Testis (tissue), 3 donors: ENCODE data around the gene DDIAS. TPM values are rescaled to one million over a fixed set of nuclear protein-coding genes. Genes with fewer than 3 reads are reported as not detected.
"Not testable (repeated sequence)": the region's sequence is repeated elsewhere in the genome, so short reads cannot be mapped to it uniquely, and the experiment has no call there.

Experiments
- DNase-seq: peaks from one replicate; pipeline ENCODE4 v3.0.0-alpha.2; 2019
- H3K27ac ChIP-seq, 2 donors: fragments of 200-600 bp; sonication (generic); one replicate each; pipeline ENCODE4 v1.5.1; 2019
- H3K27me3 ChIP-seq: fragments of 200-600 bp; sonication (generic); one replicate; pipeline ENCODE4 v1.5.1; 2019
- H3K36me3 ChIP-seq: fragments of 200-600 bp; sonication (generic); one replicate; pipeline ENCODE4 v1.5.1; 2017; ENCODE audit warnings: low read depth; ENCODE audit errors: missing control alignments
- H3K4me1 ChIP-seq: fragments of 200-600 bp; sonication (generic); one replicate; pipeline ENCODE4 v1.5.1; 2019
- H3K4me3 ChIP-seq, 2 donors: fragments of 200-600 bp; sonication (generic); one replicate each; pipeline ENCODE4 v1.5.1; 2017 to 2019
- H3K9me3 ChIP-seq: fragments of 200-600 bp; sonication (generic); one replicate; pipeline ENCODE4 v1.5.1; 2017
- CTCF ChIP-seq, 3 experiments: fragments of 450-650 bp in 2 of 3; fragments of 200-600 bp in 1 of 3; sonication (generic) in 1 of 3; IDR thresholded peaks; one replicate each; pipeline ENCODE4 v1.5.1; 2016 to 2019; ENCODE audit warnings: antibody characterized with exemption in 3 of 3, mild to moderate bottlenecking in 2 of 3, moderate library complexity in 1 of 3
- POLR2A ChIP-seq: fragments of 450-650 bp; IDR thresholded peaks from one replicate; pipeline ENCODE4 v1.6.1; 2017; ENCODE audit warnings: antibody characterized with exemption, mild to moderate bottlenecking, moderate library complexity
- WGBS, 2 donors: methylation state at CpG; one replicate each; pipeline ENCODE4 v1.1.5; 2018; 5-methylcytosine and 5-hydroxymethylcytosine counted together
- intact Hi-C: fragments of 100-400 bp; cut with DNase I; formaldehyde crosslinking; loops from one replicate; pipeline ENCODE4 v1.15.1; 2023; ENCODE audit warnings: low total_unique reads
- polyA plus RNA-seq: library from polyadenylated mRNA; stranded (reverse); fragments of 350-450 nt; fragmentation: Illumina TruSeq; extraction: RNeasy Lipid Tissue Mini Kit (QIAGEN cat#74804); gene quantifications from one replicate; pipeline ENCODE4 v1.2.3, GENCODE V29; 2014; ENCODE audit warnings: low read depth, low replicate concordance; ENCODE audit not compliant: insufficient read depth
- total RNA-seq, 2 donors: library from RNA; depleted of rRNA; stranded (reverse); fragments of >200 nt; gene quantifications; one replicate each; pipeline ENCODE4 v1.2.3, GENCODE V29; 2016

DDIAS gene
- total and polyA plus RNA-seq, 3 donors from 2014 or later, result 11.8 to 14.6 (median 13.4) TPM

- H3K9me3 ChIP-seq, result no peaks in the 10 kb centered on the region
- DNase-seq, result no peak
- TF ChIP-seq CTCF (IDR thresholded peaks at IDR 0.05) (no peak), POLR2A (no peak)
- intact Hi-C loops, result no loop called here
- H3K36me3 ChIP-seq, result no peaks in the 10 kb centered on the region
- H3K4me3 ChIP-seq, result no peak overlapping the region
- H3K27me3 ChIP-seq, result no peaks in the 10 kb centered on the region
- no peak overlapping the region for H3K27ac ChIP-seq
- H3K4me1 ChIP-seq, result no peaks in the 10 kb centered on the region
Observed at GRCh38 chr11:82945682-82946081, 44.1 kb downstream of the DDIAS start.

- TF ChIP-seq CTCF (IDR thresholded peaks at IDR 0.05), result no peak
- TF ChIP-seq POLR2A, result no peak
- Histone ChIP-seq H3K4me1 (no peaks in the 10 kb centered on the region), H3K4me3 (no peak overlapping the region), H3K9me3 (no peaks in the 10 kb centered on the region), H3K27ac (no peak overlapping the region), H3K27me3 (no peaks in the 10 kb centered on the region), H3K36me3 (no peaks in the 10 kb centered on the region)
- intact Hi-C loops, result no loop called here
- no peak for DNase-seq
Observed at GRCh38 chr11:82949352-82949751, 47.8 kb downstream of the DDIAS start.

- H3K27me3 ChIP-seq, H3K36me3 ChIP-seq, H3K4me3 ChIP-seq, DNase-seq, H3K4me1 ChIP-seq, intact Hi-C loops, H3K9me3 ChIP-seq, H3K27ac ChIP-seq: not testable (repeated sequence)
- WGBS, 2 donors, result 89 to 95% methylated on average over 2 of the region's 2 CpGs
Observed at GRCh38 chr11:82950502-82950901, 49.0 kb downstream of the DDIAS start.

- H3K4me3 ChIP-seq, H3K27me3 ChIP-seq, H3K36me3 ChIP-seq, H3K4me1 ChIP-seq, H3K27ac ChIP-seq, H3K9me3 ChIP-seq, DNase-seq, intact Hi-C loops: not testable (repeated sequence)
- 76 to 81% methylated on average over 5 to 9 of the region's 9 CpGs for WGBS, 2 donors
Observed at GRCh38 chr11:82955736-82956453, 54.4 kb downstream of the DDIAS start.

GRCh38 chr11:82959987-82960778 is 58.6 kb downstream of the DDIAS start:
- intact Hi-C loops, result no loop called here
- Histone ChIP-seq H3K4me3 (no peak overlapping the region), H3K4me1 (no peaks in the 10 kb centered on the region), H3K27me3 (no peaks in the 10 kb centered on the region), H3K36me3 (no peaks in the 10 kb centered on the region), H3K9me3 (no peaks in the 10 kb centered on the region), H3K27ac (no peak overlapping the region)
- WGBS, 2 donors, result 82 to 84% methylated on average over 5 of the region's 5 CpGs
- no peak for TF ChIP-seq CTCF (IDR thresholded peaks at IDR 0.05)
- no peak for DNase-seq

GRCh38 chr11:82960779-82961143 is 59.2 kb downstream of the DDIAS start:
- no peak for TF ChIP-seq POLR2A
- no peak for TF ChIP-seq CTCF (IDR thresholded peaks at IDR 0.05)
- H3K27ac ChIP-seq, result no peak overlapping the region
- no peaks in the 10 kb centered on the region for H3K9me3 ChIP-seq
- H3K4me3 ChIP-seq, result no peak overlapping the region
- intact Hi-C loops, result no loop called here
- H3K27me3 ChIP-seq, result no peaks in the 10 kb centered on the region
- H3K4me1 ChIP-seq, result no peaks in the 10 kb centered on the region
- DNase-seq, result no peak
- H3K36me3 ChIP-seq, result no peaks in the 10 kb centered on the region
- WGBS, 2 donors, result 89 to 95% methylated on average over 2 of the region's 2 CpGs

- H3K4me1 ChIP-seq, intact Hi-C loops, DNase-seq: not testable (repeated sequence)
Observed at GRCh38 chr11:82962021-82962420, 60.5 kb downstream of the DDIAS start.

More at GRCh38 chr11:82962021-82962420, 60.5 kb downstream of the DDIAS start:
- not testable (repeated sequence) for H3K36me3 ChIP-seq, H3K27ac ChIP-seq, H3K27me3 ChIP-seq, H3K4me3 ChIP-seq, H3K9me3 ChIP-seq
